ENCODE data around the gene SDHAF3. TPM values are rescaled to one million over a fixed set of nuclear protein-coding genes. Genes with fewer than 3 reads are reported as not detected.
A peak's percentile ranks its signal among the peaks of the same experiment; 100 is the strongest.

Gene SDHAF3
- total and polyA plus RNA-seq, 7 donors = 12.9 to 22.6 (median 14.1) TPM

DNA sequence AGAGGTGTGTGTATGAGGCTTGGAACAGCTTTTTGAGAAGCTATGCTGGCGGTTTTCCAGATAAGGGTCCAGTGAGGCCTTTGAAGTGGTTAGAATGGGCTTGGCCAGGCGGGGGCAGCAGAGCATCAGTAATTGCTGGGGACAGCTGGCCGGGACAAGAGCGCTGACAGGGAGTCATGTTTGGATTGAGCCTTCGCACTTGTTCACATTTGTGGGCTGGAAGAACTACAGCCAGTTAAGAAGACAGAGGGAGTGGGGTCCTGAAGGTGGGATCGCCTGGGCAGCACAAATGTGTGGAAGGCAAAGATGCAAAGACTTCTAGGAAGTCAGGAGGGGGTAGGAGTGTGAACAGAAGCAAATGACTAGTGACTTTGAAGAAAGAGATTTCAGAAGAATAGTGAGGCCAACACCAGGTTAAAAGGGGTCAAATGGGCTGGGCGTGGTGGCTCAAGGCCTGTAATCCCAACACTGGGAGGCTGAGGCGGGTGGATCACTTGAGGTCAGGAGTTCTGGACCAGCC, 12.7 kb upstream of the SDHAF3 start:
- no peaks in the 10 kb centered on the region for H3K27me3 ChIP-seq (ENCODE audit: insufficient read depth in 3 of 3, low read length in 2 of 3)
- no peak overlapping the region for H3K27ac ChIP-seq
- intact Hi-C loops (cut with DNase I) = loop anchor here (1.0 to 2.0 kb wide), 4 partner anchors 75 to 732 kb away; no protein-coding TSS in a partner anchor
- H3K9me3 ChIP-seq = no peaks in the 10 kb centered on the region
- H3K36me3 ChIP-seq (ENCODE audit: insufficient read depth in 1 of 2, low read depth in 1 of 2) = no peaks in the 10 kb centered on the region
- DNase-seq = peak; percentile 84 to 92
- H3K4me3 ChIP-seq = no peak overlapping the region
- 7 to 11% (median 7%) methylated on average over 8 of the region's 8 CpGs for WGBS, 3 donors
- peak; percentile 81 for TF ChIP-seq CTCF (IDR thresholded peaks at IDR 0.05)
- no peaks in the 10 kb centered on the region for H3K4me1 ChIP-seq
- peak; percentile 89 to 98 (median 94) for ATAC-seq

- DNase-seq (no peak), ATAC-seq (no peak)
- Histone ChIP-seq H3K4me3 (no peak overlapping the region), H3K27me3 (ENCODE audit: insufficient read depth in 3 of 3, low read length in 2 of 3) (peaks cover 0 to 2% (median 2%) of the 10 kb centered on the region in 3 donors), H3K9me3 (no peaks in the 10 kb centered on the region), H3K36me3 (ENCODE audit: insufficient read depth in 1 of 2, low read depth in 1 of 2) (no peaks in the 10 kb centered on the region), H3K4me1 (no peaks in the 10 kb centered on the region), H3K27ac (no peak overlapping the region)
- WGBS, 3 donors = 81 to 84% (median 82%) methylated on average over 2 of the region's 2 CpGs
- no peak for TF ChIP-seq CTCF (IDR thresholded peaks at IDR 0.05)
- intact Hi-C loops (cut with DNase I) = no loop called here
Measured at GRCh38 chr7:97107192-97107800, 10.2 kb upstream of the SDHAF3 start.

DNA sequence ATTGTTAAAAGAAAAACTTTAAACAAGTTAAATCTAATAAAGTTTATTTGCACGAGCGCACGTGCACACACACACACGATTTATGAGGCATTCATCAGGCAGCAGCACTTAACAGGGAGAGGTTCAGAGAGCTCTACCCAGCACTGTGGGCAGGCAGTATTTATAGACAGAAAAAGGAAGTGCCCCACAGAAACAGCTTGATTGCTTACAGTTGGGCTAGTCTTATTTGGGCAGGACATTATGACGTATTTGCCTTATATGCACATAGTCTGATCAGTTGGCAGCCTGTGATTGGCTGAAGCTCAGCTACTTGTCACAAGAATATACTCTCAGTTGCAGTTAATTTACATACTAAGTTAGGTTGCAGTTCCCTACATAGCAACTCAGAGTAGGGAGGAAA, 1.2 kb upstream of the SDHAF3 start:
- H3K27me3 ChIP-seq (ENCODE audit: insufficient read depth in 3 of 3, low read length in 2 of 3) = peaks cover 0 to 2% (median 0%) of the 10 kb centered on the region in 3 donors
- DNase-seq (no peak), ATAC-seq (no peak)
- 86 to 92% (median 88%) methylated on average over 5 of the region's 5 CpGs for WGBS, 3 donors
- H3K4me3 ChIP-seq = no peak overlapping the region
- no peaks in the 10 kb centered on the region for H3K36me3 ChIP-seq (ENCODE audit: insufficient read depth in 1 of 2, low read depth in 1 of 2)
- peaks cover 14% of the 10 kb centered on the region for H3K4me1 ChIP-seq
- intact Hi-C loops (cut with DNase I) = no loop called here
- no peaks in the 10 kb centered on the region for H3K9me3 ChIP-seq
- H3K27ac ChIP-seq = no peak overlapping the region
- TF ChIP-seq CTCF (IDR thresholded peaks at IDR 0.05) = no peak

- Histone ChIP-seq H3K4me3 (peak overlapping the region; percentile 82), H3K27me3 (ENCODE audit: insufficient read depth in 3 of 3, low read length in 2 of 3) (no peaks in the 10 kb centered on the region), H3K36me3 (ENCODE audit: insufficient read depth in 1 of 2, low read depth in 1 of 2) (no peaks in the 10 kb centered on the region), H3K9me3 (no peaks in the 10 kb centered on the region), H3K27ac (peak overlapping the region; percentile 70), H3K4me1 (peaks cover 14% of the 10 kb centered on the region)
- intact Hi-C loops (cut with DNase I) = no loop called here
- DNase-seq (no peak), ATAC-seq (peak in 2 of 4 donors; percentile 8 to 9)
- no peak for TF ChIP-seq CTCF (IDR thresholded peaks at IDR 0.05)
- WGBS, 3 donors = 58 to 64% (median 60%) methylated on average over 9 of the region's 9 CpGs
Measured at GRCh38 chr7:97117035-97117371, 495 bp upstream of the SDHAF3 start.
